HG03196 (cell line): Measurements from ENCODE around the gene NEU2.
A peak's percentile ranks its signal among the peaks of the same experiment; 100 is the strongest.

Experiments used
- ATAC-seq: cut with Tn5 transposase; IDR thresholded peaks from one replicate; pipeline ENCODE4 v1.9.1; 2021; ENCODE audit not compliant: unreplicated experiment

The NEU2 gene

GRCh38 chr2:233075141-233075965 is 42.9 kb downstream of the NEU2 start:
- peak; percentile 26 for ATAC-seq

DNA sequence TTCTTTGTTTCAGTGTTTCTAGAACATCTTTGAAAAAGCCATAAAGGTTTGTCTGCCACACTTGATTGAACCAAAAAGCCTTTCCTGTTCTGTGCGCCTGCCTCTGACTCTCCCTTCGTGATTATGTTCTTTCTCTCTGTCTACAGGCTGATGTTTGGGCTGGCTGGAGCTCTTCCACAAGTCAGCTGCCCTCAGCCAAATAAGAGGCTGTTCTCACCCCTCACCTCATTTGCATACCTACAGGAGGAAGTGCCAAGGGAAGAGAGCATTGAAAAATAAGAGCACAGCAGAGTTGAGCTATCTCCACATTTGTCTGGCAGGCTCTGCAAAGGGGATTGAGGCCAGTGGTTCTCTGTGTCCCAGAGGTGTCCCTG is 43.5 kb downstream of the NEU2 start:
- peak; percentile 46 for ATAC-seq

- no peak for ATAC-seq
Observed at GRCh38 chr2:233076749-233077148, 44.3 kb downstream of the NEU2 start.

DNA sequence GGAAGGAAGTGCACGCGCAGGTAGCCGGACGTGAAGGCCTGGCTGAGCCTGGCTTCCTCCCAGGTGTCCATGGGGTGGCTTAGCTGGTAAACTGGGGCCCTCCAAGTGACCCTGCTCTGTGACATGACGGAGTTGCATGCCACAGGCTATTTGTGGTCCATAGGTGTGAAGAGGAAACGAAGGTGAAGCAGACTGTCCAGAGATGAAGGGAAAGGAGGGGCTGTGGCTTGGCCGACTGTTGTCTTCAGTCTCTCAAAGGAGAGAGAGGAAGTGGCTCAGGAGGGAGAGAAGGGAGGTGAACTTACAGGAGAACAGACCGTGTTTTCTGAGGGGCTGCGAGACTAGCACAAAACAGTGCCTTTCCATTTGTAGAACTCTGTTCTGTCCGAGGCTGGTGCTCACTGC is 47.0 kb downstream of the NEU2 start:
- peak; percentile 39 for ATAC-seq

DNA sequence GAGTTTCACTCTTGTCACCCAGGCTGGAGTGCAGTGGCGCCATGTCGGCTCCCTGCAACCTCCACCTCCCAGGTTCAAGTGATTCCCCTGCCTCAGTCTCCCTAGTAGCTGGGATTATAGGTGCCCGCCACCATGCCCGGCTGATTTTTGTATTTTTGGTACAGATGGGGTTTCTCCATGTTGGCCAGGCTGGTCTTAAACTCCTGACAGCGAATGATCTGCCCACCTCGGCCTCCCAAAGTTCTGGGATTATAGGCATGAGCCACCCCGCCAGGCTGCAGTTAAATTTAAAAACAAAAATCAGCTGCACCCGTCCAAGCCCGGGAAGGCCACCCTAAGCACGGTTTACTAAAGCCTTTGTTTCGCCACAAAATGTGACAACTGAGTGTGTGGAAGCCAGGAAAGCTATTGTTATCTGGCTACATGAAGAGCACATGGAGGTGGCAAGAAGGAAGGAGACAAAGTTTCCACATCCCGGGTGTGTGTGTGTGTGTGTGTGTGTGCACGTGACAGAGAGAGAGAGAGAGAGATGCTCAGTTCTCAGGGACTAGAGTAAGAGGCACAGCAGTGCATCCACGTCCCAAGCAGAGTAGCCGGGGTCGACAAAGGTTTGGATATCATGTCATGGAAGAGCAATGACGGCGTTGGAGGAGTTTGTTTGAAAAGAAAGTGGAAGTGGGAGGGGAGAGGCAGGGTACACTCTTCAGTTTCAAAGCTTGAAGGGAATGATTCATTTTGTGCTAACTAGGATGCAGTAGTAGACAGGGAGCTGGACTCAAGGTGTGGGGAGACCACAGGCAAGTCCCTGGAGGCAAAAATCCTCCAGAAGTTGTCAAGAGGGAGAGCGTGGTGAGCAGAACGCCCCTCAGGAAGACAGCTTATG is 47.7 kb downstream of the NEU2 start:
- no peak for ATAC-seq

DNA sequence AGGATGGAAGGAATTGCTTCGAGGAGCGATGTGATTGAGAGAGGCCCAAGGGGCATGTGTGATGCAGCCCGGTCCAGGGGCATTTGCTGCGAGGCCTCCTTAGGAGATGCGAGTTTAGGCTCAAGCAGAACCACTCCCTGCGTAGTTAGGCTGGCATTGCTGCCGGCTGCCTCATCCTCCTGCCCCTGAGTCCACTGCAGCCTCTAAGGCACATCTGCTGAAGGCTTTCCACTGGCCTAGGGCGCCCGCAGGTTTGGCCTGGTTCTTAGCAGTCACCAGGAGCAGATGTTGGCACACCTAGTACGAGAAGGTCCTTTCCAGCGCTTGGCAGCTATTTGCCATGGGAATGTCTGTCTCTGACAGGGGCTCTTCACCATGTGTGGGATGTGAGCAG is 48.4 kb downstream of the NEU2 start:
- ATAC-seq = no peak

- no peak for ATAC-seq
Observed at GRCh38 chr2:233081232-233081730, 48.8 kb downstream of the NEU2 start.

GRCh38 chr2:233081731-233082221 is 49.3 kb downstream of the NEU2 start:
- peak; percentile 0 for ATAC-seq

DNA sequence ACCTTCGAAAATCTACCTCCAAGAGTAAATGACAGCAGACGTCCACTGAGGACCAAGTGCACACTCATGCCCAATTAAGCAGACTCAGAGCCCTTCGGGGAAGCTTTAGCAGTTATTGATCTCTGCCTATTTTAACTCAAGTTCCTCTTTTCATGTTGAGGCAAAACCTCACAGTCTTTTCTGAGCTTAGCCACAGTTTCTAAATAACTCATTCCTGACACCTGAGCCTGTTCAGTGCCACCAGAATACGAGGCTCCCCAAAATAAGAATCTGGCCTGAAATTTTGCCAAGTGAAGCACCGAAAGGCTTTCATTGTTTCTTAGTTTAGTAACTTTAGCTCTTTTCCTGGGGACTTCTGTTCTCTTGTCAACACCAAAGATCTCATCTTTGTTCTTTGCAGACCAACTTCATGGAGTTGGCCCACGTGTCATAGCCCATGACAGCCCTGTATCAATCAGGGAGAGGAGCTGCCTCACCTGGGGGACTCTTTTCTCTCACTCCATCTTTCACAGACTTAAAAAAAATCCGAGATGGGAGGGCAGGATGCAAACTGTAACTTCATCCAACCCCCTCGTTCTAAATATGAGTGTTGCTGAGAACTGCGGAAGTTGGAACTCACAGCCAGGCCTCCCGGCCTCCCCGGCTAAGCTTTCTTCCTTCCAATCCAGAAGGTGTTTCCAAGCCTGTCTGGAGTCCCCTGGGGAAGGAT is 49.9 kb downstream of the NEU2 start:
- peak; percentile 39 for ATAC-seq

DNA sequence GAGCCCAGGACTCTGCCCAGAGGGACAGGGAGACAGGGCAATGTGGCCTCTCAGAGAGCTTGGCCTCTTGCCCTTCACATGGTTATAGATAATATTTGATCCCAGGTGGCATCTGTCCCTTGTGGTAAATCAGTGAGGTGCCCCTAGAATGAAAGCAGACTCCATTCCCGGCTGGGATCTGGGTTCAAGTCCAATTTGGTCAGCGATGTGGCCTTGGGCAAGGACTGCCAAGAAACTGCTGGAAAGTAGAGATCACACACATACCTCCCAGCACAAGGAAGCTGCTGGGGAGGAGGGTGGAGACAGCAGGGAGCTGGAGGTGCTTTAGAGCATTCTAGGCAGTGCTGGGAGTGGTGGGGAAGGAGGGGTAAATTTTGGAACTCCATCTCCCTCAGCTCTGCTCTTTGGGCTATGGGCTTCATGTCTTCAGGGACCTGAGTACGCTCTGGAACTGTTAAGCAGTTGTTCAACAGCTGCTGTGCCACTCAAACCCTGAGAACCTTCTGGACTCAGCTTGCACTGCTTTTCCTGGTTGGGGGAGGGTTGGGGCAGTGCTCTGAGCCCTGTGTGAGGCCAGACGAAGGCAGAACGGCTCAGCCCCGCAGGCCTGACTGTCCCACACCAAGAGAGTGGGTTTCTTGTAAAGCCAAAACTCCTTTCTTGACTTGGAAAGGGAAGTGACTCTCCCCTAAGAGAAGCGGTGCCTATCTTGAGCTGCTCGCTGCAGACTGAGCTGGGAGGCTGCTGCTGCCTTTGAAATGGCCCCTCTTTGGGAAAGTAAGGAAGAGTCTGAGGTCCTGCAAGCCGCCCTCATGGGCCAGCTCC is 50.7 kb downstream of the NEU2 start:
- no peak for ATAC-seq

DNA sequence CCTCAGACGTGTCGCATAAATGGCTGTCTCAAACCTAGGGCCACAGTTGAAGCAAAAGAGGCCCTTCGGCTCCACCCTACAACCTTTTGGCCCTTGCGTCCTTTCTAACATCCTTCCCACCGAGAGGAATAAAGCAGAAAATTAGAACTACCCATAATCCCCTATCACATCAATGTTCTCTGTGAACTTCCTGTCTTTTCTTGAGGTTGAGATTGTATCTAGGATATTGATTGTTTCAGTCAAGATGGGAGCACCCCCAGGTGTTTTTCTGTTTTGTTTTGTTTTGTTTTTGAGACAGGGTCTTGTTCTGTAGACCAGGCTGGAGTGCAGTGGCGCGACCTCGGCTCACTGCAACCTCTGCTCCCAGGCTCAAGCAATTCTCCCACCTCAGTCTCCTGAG is 51.3 kb downstream of the NEU2 start:
- ATAC-seq = no peak

GRCh38 chr2:233084488-233084887 is 52.0 kb downstream of the NEU2 start:
- peak; percentile 36 for ATAC-seq
